GM18520 (cell line): ENCODE data around the gene SASH3.

Experiments
- ATAC-seq: cut with Tn5 transposase; IDR thresholded peaks from one replicate; pipeline ENCODE4 v1.9.1; 2021; ENCODE audit not compliant: unreplicated experiment

SASH3 gene

GRCh38 chrX:129804806-129805205 is 25.1 kb downstream of the SASH3 start:
- ATAC-seq: no peak

- ATAC-seq: no peak
Measured at GRCh38 chrX:129808158-129808828, 28.5 kb downstream of the SASH3 start.

- ATAC-seq: no peak
Measured at GRCh38 chrX:129808829-129809796, 29.4 kb downstream of the SASH3 start.

GRCh38 chrX:129813662-129814368 is 34.1 kb downstream of the SASH3 start:
- no peak for ATAC-seq

- ATAC-seq: no peak
Measured at GRCh38 chrX:129818123-129818522, 38.4 kb downstream of the SASH3 start.

GRCh38 chrX:129823115-129823514 is 43.4 kb downstream of the SASH3 start:
- ATAC-seq: peak; percentile 48

GRCh38 chrX:129823522-129823921 is 43.8 kb downstream of the SASH3 start:
- no peak for ATAC-seq

- ATAC-seq: no peak
Measured at GRCh38 chrX:129824620-129825019, 44.9 kb downstream of the SASH3 start.

GRCh38 chrX:129825746-129826505 is 46.2 kb downstream of the SASH3 start:
- ATAC-seq: no peak

GRCh38 chrX:129830494-129830893 is 50.7 kb downstream of the SASH3 start:
- ATAC-seq: no peak

GRCh38 chrX:129831091-129831885 is 51.5 kb downstream of the SASH3 start:
- ATAC-seq: no peak

- ATAC-seq: no peak
Measured at GRCh38 chrX:129833153-129833990, 53.6 kb downstream of the SASH3 start.

GRCh38 chrX:129836827-129837226 is 57.1 kb downstream of the SASH3 start:
- ATAC-seq: no peak

- ATAC-seq: no peak
Measured at GRCh38 chrX:129840344-129840743, 60.6 kb downstream of the SASH3 start.

- no peak for ATAC-seq
Measured at GRCh38 chrX:129842510-129843208, 62.9 kb downstream of the SASH3 start.

- ATAC-seq: no peak
Measured at GRCh38 chrX:129843209-129843458, 63.4 kb downstream of the SASH3 start.

- peak; percentile 98 for ATAC-seq
Measured at GRCh38 chrX:129843459-129844306, 63.9 kb downstream of the SASH3 start, which contains the start of gene ZDHHC9. ZDHHC9 (minus strand) TSS chrX:129843886; CDS start chrX:129841945, 1,941 bp downstream.
